ENCODE data around the gene RGL2.

DNA sequence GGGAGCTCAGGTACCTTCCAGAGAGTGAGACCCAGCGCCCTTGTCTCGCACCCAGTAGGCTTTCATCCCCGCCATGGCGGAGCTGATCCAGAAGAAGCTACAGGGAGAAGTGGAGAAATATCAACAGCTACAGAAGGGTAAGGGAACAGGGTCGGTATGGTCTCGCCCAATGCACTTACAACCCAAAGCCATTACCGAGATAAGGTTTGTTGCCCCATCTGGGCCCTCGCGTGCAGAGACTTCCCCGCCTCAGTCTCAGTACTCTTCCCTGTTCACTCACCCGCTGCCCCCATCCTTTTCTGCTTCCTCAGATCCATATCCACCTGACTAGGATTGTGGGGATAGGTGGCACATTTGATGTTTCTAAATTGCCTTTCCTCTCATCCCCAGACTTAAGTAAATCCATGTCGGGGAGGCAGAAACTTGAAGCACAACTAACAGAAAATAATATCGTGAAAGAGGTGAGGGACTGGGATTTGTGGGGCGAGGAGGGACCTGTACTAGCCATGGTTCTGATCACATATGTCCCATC lies 8.9 kb downstream of the RGL2 start:
- TF ChIP-seq, protein P1, sequence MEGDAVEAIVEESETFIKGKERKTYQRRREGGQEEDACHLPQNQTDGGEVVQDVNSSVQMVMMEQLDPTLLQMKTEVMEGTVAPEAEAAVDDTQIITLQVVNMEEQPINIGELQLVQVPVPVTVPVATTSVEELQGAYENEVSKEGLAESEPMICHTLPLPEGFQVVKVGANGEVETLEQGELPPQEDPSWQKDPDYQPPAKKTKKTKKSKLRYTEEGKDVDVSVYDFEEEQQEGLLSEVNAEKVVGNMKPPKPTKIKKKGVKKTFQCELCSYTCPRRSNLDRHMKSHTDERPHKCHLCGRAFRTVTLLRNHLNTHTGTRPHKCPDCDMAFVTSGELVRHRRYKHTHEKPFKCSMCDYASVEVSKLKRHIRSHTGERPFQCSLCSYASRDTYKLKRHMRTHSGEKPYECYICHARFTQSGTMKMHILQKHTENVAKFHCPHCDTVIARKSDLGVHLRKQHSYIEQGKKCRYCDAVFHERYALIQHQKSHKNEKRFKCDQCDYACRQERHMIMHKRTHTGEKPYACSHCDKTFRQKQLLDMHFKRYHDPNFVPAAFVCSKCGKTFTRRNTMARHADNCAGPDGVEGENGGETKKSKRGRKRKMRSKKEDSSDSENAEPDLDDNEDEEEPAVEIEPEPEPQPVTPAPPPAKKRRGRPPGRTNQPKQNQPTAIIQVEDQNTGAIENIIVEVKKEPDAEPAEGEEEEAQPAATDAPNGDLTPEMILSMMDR (conservative IDR thresholded peaks at IDR 0.05 in 1 of 2, IDR thresholded peaks at IDR 0.05 in 1 of 2; ENCODE audit: extremely low read depth in 1 of 2, insufficient read depth in 1 of 2, low read depth in 1 of 2, low read length in 2 of 2), result no peak
- TF ChIP-seq EZH2 (IDR thresholded peaks at IDR 0.05; ENCODE audit: borderline replicate concordance, low read length), result no peak

Data from mammary epithelial cell (primary cell).